K562 (cell line): ENCODE measurements around the gene PTBP3. TPM values are rescaled to one million over a fixed set of nuclear protein-coding genes. Genes with fewer than 3 reads are reported as not detected.
A peak's percentile ranks its signal among the peaks of the same experiment; 100 is the strongest.

Experiments used
- CBFA2T2 ChIP-seq: fragments of 450-650 bp; conservative IDR thresholded peaks from 2 replicates; pipeline ENCODE4 v1.6.1; 2017; ENCODE audit warnings: mild to moderate bottlenecking
- CHCHD3 ChIP-seq: fragments of 250-450 bp; sonication (Bioruptor Pico); IDR thresholded peaks from 2 replicates; pipeline ENCODE4 v2.1.2; 2022; ENCODE audit warnings: mild to moderate bottlenecking
- ETV6 ChIP-seq, 3 experiments: fragments of 150-350 bp in 1 of 3; sonication (generic) in 1 of 3; formaldehyde crosslinking in 1 of 3; IDR thresholded peaks; 2 replicates each; pipeline versions ENCODE4 v1.6.1 to v1.8.0; 2014 to 2022; ENCODE audit warnings: borderline replicate concordance in 2 of 3, low read depth in 2 of 3, antibody characterized with exemption in 1 of 3, low read length in 1 of 3, mild to moderate bottlenecking in 1 of 3, missing genetic modification reagents in 1 of 3
- GTF2E2 ChIP-seq: fragments of 200-800 bp; sonication (Bioruptor generic); IDR thresholded peaks from 2 replicates; pipeline ENCODE4 v1.6.1; 2016; ENCODE audit warnings: missing genetic modification characterization, missing compliant biosample characterization
- HINFP ChIP-seq: fragments of 450-650 bp; conservative IDR thresholded peaks from 2 replicates; pipeline ENCODE4 v1.6.1; 2016; ENCODE audit warnings: missing genetic modification characterization, low read depth, mild to moderate bottlenecking, control low read depth, missing compliant biosample characterization
- MEF2A ChIP-seq: IDR thresholded peaks from 2 replicates; pipeline ENCODE4 v1.6.1; 2011; ENCODE audit warnings: low read depth, mild to moderate bottlenecking, low read length, moderate library complexity; ENCODE audit not compliant: control insufficient read depth
- MTA1 ChIP-seq: fragments of 450-650 bp; IDR thresholded peaks from 2 replicates; pipeline ENCODE4 v1.6.1; 2017; ENCODE audit warnings: borderline replicate concordance
- PREB ChIP-seq: sonication (generic); formaldehyde crosslinking; IDR thresholded peaks from 2 replicates; pipeline ENCODE4 v1.8.1; 2023; ENCODE audit warnings: mild to moderate bottlenecking, missing genetic modification reagents
- TAF15 ChIP-seq: fragments of 200-400 bp; formaldehyde crosslinking; IDR thresholded peaks from 2 replicates; pipeline ENCODE4 v1.6.1; 2017; ENCODE audit warnings: mild to moderate bottlenecking, low read depth, low read length, moderate library complexity
- ZNF280B ChIP-seq: fragments of 250-450 bp; sonication (Bioruptor Pico); IDR thresholded peaks from 2 replicates; pipeline ENCODE4 v1.5.1; 2021; ENCODE audit warnings: mild to moderate bottlenecking
- ZNF586 ChIP-seq: fragments of 450-650 bp; formaldehyde crosslinking; conservative IDR thresholded peaks from 2 replicates; pipeline ENCODE4 v1.4.0; 2020; ENCODE audit warnings: mild to moderate bottlenecking, moderate library complexity
- ZNF830 ChIP-seq: fragments of 250-450 bp; sonication (Bioruptor Pico); IDR thresholded peaks from 2 replicates; pipeline ENCODE4 v1.5.0; 2021; ENCODE audit warnings: mild to moderate bottlenecking
- ZSCAN32 ChIP-seq: fragments of 450-650 bp; formaldehyde crosslinking; IDR thresholded peaks from 2 replicates; pipeline ENCODE4 v1.4.0; 2020; ENCODE audit warnings: mild to moderate bottlenecking, moderate library complexity
- polyA plus RNA-seq, 8 experiments: library from polyadenylated mRNA; depleted of rRNA in 4 of 8; stranded (reverse) in 5 of 8; unstranded in 3 of 8; fragments of >200 nt; fragmentation: Nextera tagmentation in 2 of 8; fragmentation: Illumina TruSeq in 1 of 8; extraction: Ambion mirVana in 2 of 8; extraction: Trizol in 1 of 8; gene quantifications; 2 replicates each; pipeline versions ENCODE4 v1.2.1 to v1.2.3, GENCODE V29; 2011 to 2014; ENCODE audit warnings: inconsistent platforms in 1 of 8, missing spikeins in 1 of 8
- total RNA-seq, 7 experiments: library from RNA; depleted of rRNA in 6 of 7; stranded (reverse); fragments of >200 nt in 6 of 7; fragmentation: Illumina TruSeq in 2 of 7; extraction: Trizol in 2 of 7; gene quantifications; 2 replicates each; pipeline versions ENCODE4 v1.2.1 to v1.2.3, GENCODE V29; 2011 to 2021; ENCODE audit warnings: low replicate concordance in 1 of 7
- TF ChIP-seq, protein P1 (sequence below): IDR thresholded peaks from 3 replicates; pipeline ENCODE4 v1.6.1; 2011; ENCODE audit warnings: borderline replicate concordance, mild to moderate bottlenecking; ENCODE audit not compliant: insufficient read length, insufficient read depth
- TF ChIP-seq, protein P2 (sequence below), 2 experiments: fragments of 450-650 bp in 1 of 2; IDR thresholded peaks; 2 replicates each; pipeline ENCODE4 v1.6.1; 2011 to 2017; ENCODE audit warnings: low read depth in 2 of 2, antibody characterized with exemption in 1 of 2, borderline replicate concordance in 1 of 2, low read length in 1 of 2, mild to moderate bottlenecking in 1 of 2, mixed read lengths in 1 of 2; ENCODE audit not compliant: control insufficient read depth in 1 of 2

PTBP3 gene
- total and polyA plus RNA-seq, 9 of the 15 experiments (the other 6 are each of a cell fraction or from before 2014, with no cell fraction given): 22.4 to 132 (median 68.0) TPM

GRCh38 chr9:112224401-112225289 lies 108.8 kb downstream of the PTBP3 start (continued):
- no peak for TF ChIP-seq PREB
- TF ChIP-seq GTF2E2: no peak
- TF ChIP-seq CHCHD3 (CRISPR knock-in tag): no peak
- TF ChIP-seq MEF2A: no peak
- no peak for TF ChIP-seq ZNF280B (CRISPR knock-in tag)
- TF ChIP-seq ZNF586 (CRISPR knock-in tag): no peak
- TF ChIP-seq CBFA2T2: peak; percentile 65; the same call in 1 of the 2 replicates
- no peak for TF ChIP-seq ZNF830 (CRISPR knock-in tag)
- 0 out of 2 replicates have a peak, but pooled peaks have one; percentile 52 for TF ChIP-seq HINFP (tag)
- 0 out of 2 replicates have a peak, but pooled peaks have one; percentile 5 for TF ChIP-seq ZSCAN32 (CRISPR knock-in tag)
- no peak for TF ChIP-seq ETV6 (IDR thresholded peaks at IDR 0.05; ENCODE audit: borderline replicate concordance in 1 of 2, low read depth in 2 of 2, low read length in 1 of 2)
- no peak for TF ChIP-seq ETV6 (CRISPR knock-in tag; IDR thresholded peaks at IDR 0.05; ENCODE audit: borderline replicate concordance)
- TF ChIP-seq, protein P1, sequence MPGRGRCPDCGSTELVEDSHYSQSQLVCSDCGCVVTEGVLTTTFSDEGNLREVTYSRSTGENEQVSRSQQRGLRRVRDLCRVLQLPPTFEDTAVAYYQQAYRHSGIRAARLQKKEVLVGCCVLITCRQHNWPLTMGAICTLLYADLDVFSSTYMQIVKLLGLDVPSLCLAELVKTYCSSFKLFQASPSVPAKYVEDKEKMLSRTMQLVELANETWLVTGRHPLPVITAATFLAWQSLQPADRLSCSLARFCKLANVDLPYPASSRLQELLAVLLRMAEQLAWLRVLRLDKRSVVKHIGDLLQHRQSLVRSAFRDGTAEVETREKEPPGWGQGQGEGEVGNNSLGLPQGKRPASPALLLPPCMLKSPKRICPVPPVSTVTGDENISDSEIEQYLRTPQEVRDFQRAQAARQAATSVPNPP: no peak
- TF ChIP-seq TAF15: no peak
- no peak; the same call in 1 of the 2 replicates for TF ChIP-seq MTA1
- TF ChIP-seq, protein P2, sequence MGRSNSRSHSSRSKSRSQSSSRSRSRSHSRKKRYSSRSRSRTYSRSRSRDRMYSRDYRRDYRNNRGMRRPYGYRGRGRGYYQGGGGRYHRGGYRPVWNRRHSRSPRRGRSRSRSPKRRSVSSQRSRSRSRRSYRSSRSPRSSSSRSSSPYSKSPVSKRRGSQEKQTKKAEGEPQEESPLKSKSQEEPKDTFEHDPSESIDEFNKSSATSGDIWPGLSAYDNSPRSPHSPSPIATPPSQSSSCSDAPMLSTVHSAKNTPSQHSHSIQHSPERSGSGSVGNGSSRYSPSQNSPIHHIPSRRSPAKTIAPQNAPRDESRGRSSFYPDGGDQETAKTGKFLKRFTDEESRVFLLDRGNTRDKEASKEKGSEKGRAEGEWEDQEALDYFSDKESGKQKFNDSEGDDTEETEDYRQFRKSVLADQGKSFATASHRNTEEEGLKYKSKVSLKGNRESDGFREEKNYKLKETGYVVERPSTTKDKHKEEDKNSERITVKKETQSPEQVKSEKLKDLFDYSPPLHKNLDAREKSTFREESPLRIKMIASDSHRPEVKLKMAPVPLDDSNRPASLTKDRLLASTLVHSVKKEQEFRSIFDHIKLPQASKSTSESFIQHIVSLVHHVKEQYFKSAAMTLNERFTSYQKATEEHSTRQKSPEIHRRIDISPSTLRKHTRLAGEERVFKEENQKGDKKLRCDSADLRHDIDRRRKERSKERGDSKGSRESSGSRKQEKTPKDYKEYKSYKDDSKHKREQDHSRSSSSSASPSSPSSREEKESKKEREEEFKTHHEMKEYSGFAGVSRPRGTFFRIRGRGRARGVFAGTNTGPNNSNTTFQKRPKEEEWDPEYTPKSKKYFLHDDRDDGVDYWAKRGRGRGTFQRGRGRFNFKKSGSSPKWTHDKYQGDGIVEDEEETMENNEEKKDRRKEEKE (IDR thresholded peaks at IDR 0.05; ENCODE audit: borderline replicate concordance in 1 of 2, control insufficient read depth in 1 of 2, low read depth in 2 of 2, low read length in 1 of 2): no peak
